GM12878 (cell line): Measurements from ENCODE around the gene ITPR2. TPM values are rescaled to one million over a fixed set of nuclear protein-coding genes. Genes with fewer than 3 reads are reported as not detected.

ENCODE experiments used
- ATAC-seq: fragments of 200-7000 bp; cut with Tn5 transposase; 3 replicates; pipeline ENCODE4 v1.9.1; 2020; ENCODE audit warnings: mild to moderate bottlenecking, moderate library complexity
- BruUV-seq: library from RNA; stranded (reverse); fragments of 400-500 nt; replicated peaks from 2 replicates; lab custom pipeline; 2021; lab: Mats Ljungman, UMichigan
- CTCF ChIA-PET: fragments of 300-600 bp; sonication (Branson Sonifier 250); formaldehyde crosslinking; extraction: SDS; loops from one replicate; lab custom pipeline; 2021; ENCODE audit warnings: inconsistent platforms; lab: Yijun Ruan, JAX
- POLR2A ChIA-PET: fragments of 350-600 bp; formaldehyde crosslinking; extraction: SDS; loops from one replicate; lab custom pipeline; 2021; ENCODE audit warnings: inconsistent platforms; lab: Charles Lee
- RAD21 ChIA-PET: fragments of 300-600 bp; sonication (Branson Sonifier 250); formaldehyde crosslinking; loops from one replicate; lab custom pipeline; 2023; ENCODE audit warnings: antibody characterized with exemption; ENCODE audit not compliant: unreplicated experiment; lab: Charles Lee
- SMC1A ChIA-PET: fragments of 300-600 bp; sonication (Branson Sonifier 250); formaldehyde crosslinking; loops from one replicate; lab custom pipeline; 2023; ENCODE audit not compliant: unreplicated experiment, uncharacterized antibody; lab: Charles Lee
- DNase-seq: peaks from one replicate; pipeline ENCODE4 v3.0.0-alpha.2; 2011; ENCODE audit warnings: low read depth, low spot score
- FAIRE-seq: peaks from 3 replicates; lab custom pipeline; 2011; peaks lifted over from hg19 to GRCh38; lab: Jason Lieb, UNC
- H2AFZ ChIP-seq: 2 replicates; pipeline ENCODE4 v1.6.0; 2011; ENCODE audit warnings: low read depth, low read length, control low read depth; ENCODE audit not compliant: control insufficient read depth
- H3K27ac ChIP-seq: 2 replicates; pipeline ENCODE4 v1.5.1; 2011; ENCODE audit warnings: control low read depth; ENCODE audit not compliant: control insufficient read depth, insufficient read depth
- H3K27me3 ChIP-seq, 2 experiments: replicated peaks in 1 of 2; 2 replicates each; pipeline versions ENCODE4 v1.6.0 to v1.6.1; 2011; ENCODE audit warnings: low read length in 1 of 2; ENCODE audit not compliant: control insufficient read depth in 2 of 2, insufficient read depth in 2 of 2
- H3K36me3 ChIP-seq, 2 experiments: 2 replicates each; pipeline ENCODE4 v1.5.1; 2011; ENCODE audit warnings: low read length in 1 of 2; ENCODE audit not compliant: control insufficient read depth in 2 of 2, insufficient read depth in 2 of 2
- H3K4me1 ChIP-seq: 2 replicates; pipeline ENCODE4 v1.6.1; 2011; ENCODE audit warnings: mild to moderate bottlenecking, low read length, moderate library complexity, mixed read lengths; ENCODE audit not compliant: control insufficient read depth, insufficient read depth
- H3K4me2 ChIP-seq: 2 replicates; pipeline ENCODE4 v1.6.0; 2011; ENCODE audit warnings: control low read depth; ENCODE audit not compliant: control insufficient read depth, insufficient read depth
- H3K4me3 ChIP-seq: fragments of 200-600 bp; sonication (generic); 2 replicates; pipeline ENCODE4 v1.5.1; 2016
- H3K79me2 ChIP-seq: 2 replicates; pipeline ENCODE4 v1.6.0; 2011; ENCODE audit warnings: low read length; ENCODE audit not compliant: control insufficient read depth, insufficient read depth
- H3K9ac ChIP-seq: 2 replicates; pipeline ENCODE4 v1.8.0; 2011; ENCODE audit warnings: low read length, control low read depth, mixed read lengths; ENCODE audit not compliant: control insufficient read depth, insufficient read depth
- H3K9me3 ChIP-seq: replicated peaks from 3 replicates; pipeline ENCODE4 v1.5.1; 2011; ENCODE audit warnings: mild to moderate bottlenecking, low read length; ENCODE audit not compliant: control insufficient read depth, insufficient read depth
- H4K20me1 ChIP-seq: 2 replicates; pipeline ENCODE4 v1.6.0; 2011; ENCODE audit not compliant: control insufficient read depth, insufficient read depth
- ESRRA ChIP-seq: IDR thresholded peaks from 2 replicates; pipeline ENCODE4 v1.6.1; 2012; ENCODE audit warnings: mild to moderate bottlenecking, low read length, improper control_type of control experiment
- FOS ChIP-seq: IDR thresholded peaks from 3 replicates; pipeline ENCODE4 v1.6.1; 2011; ENCODE audit warnings: borderline replicate concordance; ENCODE audit not compliant: insufficient read length; ENCODE audit errors: extremely low read depth
- SUZ12 ChIP-seq: fragments of 200-600 bp; sonication (generic); IDR thresholded peaks from one replicate; pipeline ENCODE4 v1.6.1; 2018; ENCODE audit warnings: antibody characterized with exemption, mild to moderate bottlenecking; ENCODE audit not compliant: unreplicated experiment
- ZNF622 ChIP-seq: fragments of 450-650 bp; IDR thresholded peaks from 2 replicates; pipeline ENCODE4 v1.6.1; 2017; ENCODE audit warnings: mild to moderate bottlenecking, inconsistent platforms
- WGBS: methylation state at CpG from one replicate; pipeline ENCODE4 v1.1.6; 2016; ENCODE audit warnings: low lambda C conversion rate; ENCODE audit not compliant: insufficient replicate concordance, insufficient coverage; ENCODE audit errors: missing lambda C conversion rate; 5-methylcytosine and 5-hydroxymethylcytosine counted together
- in situ Hi-C: fragments of 300-500 bp; cut with MboI; formaldehyde crosslinking; loops from 9 replicates; pipeline ENCODE4 v1.14.3; 2018; ENCODE audit warnings: mixed read lengths
- intact Hi-C: fragments of 100-400 bp; cut with micrococcal nuclease; formaldehyde crosslinking; loops from one replicate; pipeline ENCODE4 v1.14.2; 2022; ENCODE audit not compliant: unreplicated experiment
- polyA plus RNA-seq, 11 experiments: library from polyadenylated mRNA; depleted of rRNA in 4 of 11; unstranded in 6 of 11; stranded (reverse) in 5 of 11; fragments of >200 nt; fragmentation: Nextera tagmentation in 4 of 11; fragmentation: Illumina TruSeq in 1 of 11; extraction: Ambion mirVana in 4 of 11; extraction: Trizol in 1 of 11; gene quantifications; 1 replicate in 1 of 11; 2 replicates in 10 of 11; pipeline versions ENCODE4 v1.2.1 to v1.2.3, GENCODE V29; 2011 to 2016; ENCODE audit warnings: inconsistent platforms in 2 of 11, missing spikeins in 2 of 11, low read depth in 1 of 11
- total RNA-seq, 4 experiments: library from RNA; depleted of rRNA in 3 of 4; stranded (reverse); fragments of >200 nt in 3 of 4; fragmentation: Illumina TruSeq in 1 of 4; extraction: Trizol in 1 of 4; gene quantifications; 2 replicates each; pipeline versions ENCODE4 v1.2.1 to v1.2.3, GENCODE V29; 2013 to 2021
- TF ChIP-seq, protein P1 (sequence below): IDR thresholded peaks from 2 replicates; pipeline ENCODE4 v1.6.1; 2012; ENCODE audit warnings: low read depth, low read length, improper control_type of control experiment
- TF ChIP-seq, protein P2 (sequence below): IDR thresholded peaks from 2 replicates; pipeline ENCODE4 v1.6.1; 2011; ENCODE audit warnings: borderline replicate concordance, low read depth, mild to moderate bottlenecking, moderate library complexity, mixed read lengths, low read length; ENCODE audit not compliant: insufficient read depth; ENCODE audit errors: extremely low read length

Gene ITPR2
- total and polyA plus RNA-seq, 10 of the 15 experiments (the other 5 are each of a cell fraction or from before 2014, with no cell fraction given): 7.5 to 76.2 (median 47.1) TPM

DNA sequence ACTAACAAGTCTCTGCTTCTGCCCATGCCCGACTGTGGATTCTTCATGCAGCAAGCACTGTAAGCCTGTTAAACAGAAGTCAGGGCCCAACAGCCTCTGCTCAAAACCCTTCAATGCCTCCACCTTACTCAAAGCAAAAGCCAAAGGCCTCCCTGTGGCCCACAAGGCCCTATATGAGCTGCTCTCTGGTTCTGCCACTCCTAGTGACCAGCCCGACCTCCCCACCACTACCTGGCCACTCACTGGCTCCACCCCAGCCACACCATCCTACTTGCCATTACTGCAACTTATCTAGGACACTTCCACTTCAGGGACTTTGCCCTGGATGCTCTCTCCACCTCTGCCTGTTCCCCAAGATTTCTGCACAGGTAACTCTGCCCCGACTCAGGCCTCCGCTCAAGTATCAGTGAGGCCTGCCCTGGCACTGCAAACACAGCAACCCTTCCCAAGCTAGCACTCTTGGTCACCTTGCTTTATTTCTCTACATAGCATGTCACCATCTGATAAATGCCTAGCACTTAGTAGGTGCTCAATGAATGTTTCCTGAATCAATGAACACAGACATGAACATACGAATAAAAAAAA is 88.9 kb downstream of the ITPR2 start:
- DNase-seq (no peak), FAIRE-seq (no peak), ATAC-seq (no peak; the same call in 2 of the 3 replicates)
- Histone ChIP-seq H3K36me3 (peaks cover 0 to 2% of the 10 kb centered on the region in 2 experiments; a peak in 3 of 4 replicates), H3K27me3 (no peaks in the 10 kb centered on the region), H4K20me1 (no peaks in the 10 kb centered on the region), H3K9ac (no peak overlapping the region), H3K27ac (peak overlapping the region; percentile 10; the same call in 1 of the 2 replicates), H2AFZ (no peak overlapping the region), H3K4me3 (no peak overlapping the region), H3K9me3 (peaks cover 4% of the 10 kb centered on the region), H3K4me2 (no peak overlapping the region), H3K4me1 (peaks cover 32% of the 10 kb centered on the region), H3K79me2 (peaks cover 36% of the 10 kb centered on the region)
- POLR2A ChIA-PET: interaction anchor here (0.7 to 1.0 kb wide), 2 partner anchors 10 to 29 kb away, joined by 3 to 4 read pairs; no protein-coding TSS in a partner anchor
- in situ Hi-C loops (no loop called here), intact Hi-C loops (no loop called here)
- no TSS peak for BruUV-seq
- 86% methylated on average over 5 of the region's 5 CpGs for WGBS
- CTCF ChIA-PET: no interaction called here
- TF ChIP-seq, protein P1, sequence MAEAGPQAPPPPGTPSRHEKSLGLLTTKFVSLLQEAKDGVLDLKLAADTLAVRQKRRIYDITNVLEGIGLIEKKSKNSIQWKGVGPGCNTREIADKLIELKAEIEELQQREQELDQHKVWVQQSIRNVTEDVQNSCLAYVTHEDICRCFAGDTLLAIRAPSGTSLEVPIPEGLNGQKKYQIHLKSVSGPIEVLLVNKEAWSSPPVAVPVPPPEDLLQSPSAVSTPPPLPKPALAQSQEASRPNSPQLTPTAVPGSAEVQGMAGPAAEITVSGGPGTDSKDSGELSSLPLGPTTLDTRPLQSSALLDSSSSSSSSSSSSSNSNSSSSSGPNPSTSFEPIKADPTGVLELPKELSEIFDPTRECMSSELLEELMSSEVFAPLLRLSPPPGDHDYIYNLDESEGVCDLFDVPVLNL: no peak
- TF ChIP-seq ESRRA (no peak), ZNF622 (no peak), FOS (no peak), SUZ12 (no peak)
- TF ChIP-seq, protein P2, sequence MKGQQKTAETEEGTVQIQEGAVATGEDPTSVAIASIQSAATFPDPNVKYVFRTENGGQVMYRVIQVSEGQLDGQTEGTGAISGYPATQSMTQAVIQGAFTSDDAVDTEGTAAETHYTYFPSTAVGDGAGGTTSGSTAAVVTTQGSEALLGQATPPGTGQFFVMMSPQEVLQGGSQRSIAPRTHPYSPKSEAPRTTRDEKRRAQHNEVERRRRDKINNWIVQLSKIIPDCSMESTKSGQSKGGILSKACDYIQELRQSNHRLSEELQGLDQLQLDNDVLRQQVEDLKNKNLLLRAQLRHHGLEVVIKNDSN: no peak
- SMC1A ChIA-PET: interaction anchor here (1.4 kb wide), 1 partner anchor 14 kb away, joined by 7 read pairs; no protein-coding TSS in a partner anchor
- RAD21 ChIA-PET: no interaction called here
